GM12874 (cell line): ENCODE data around the gene KCTD19.
A peak's percentile ranks its signal among the peaks of the same experiment; 100 is the strongest.

Experiments used
- CTCF ChIP-seq: IDR thresholded peaks from 2 replicates; pipeline ENCODE4 v1.5.1; 2011; ENCODE audit warnings: low read depth, mild to moderate bottlenecking, control low read depth, low read length, moderate library complexity; ENCODE audit not compliant: insufficient read depth

KCTD19 gene

GRCh38 chr16:67254801-67255552 is 71.6 kb downstream of the KCTD19 start:
- no peak for TF ChIP-seq CTCF

GRCh38 chr16:67252609-67253497 is 73.7 kb downstream of the KCTD19 start:
- TF ChIP-seq CTCF: no peak

GRCh38 chr16:67250045-67250327 is 76.6 kb downstream of the KCTD19 start:
- no peak for TF ChIP-seq CTCF

- TF ChIP-seq CTCF: no peak
Observed at GRCh38 chr16:67249178-67250044, 77.1 kb downstream of the KCTD19 start.

GRCh38 chr16:67248401-67249177 is 78.0 kb downstream of the KCTD19 start, which contains the start of gene SLC9A5:
TSS of gene SLC9A5 (plus strand) at chr16:67248979. CDS start at chr16:67249015, 36 bp downstream.
- TF ChIP-seq CTCF: peak; percentile 43

GRCh38 chr16:67248073-67248400 is 78.5 kb downstream of the KCTD19 start:
- no peak for TF ChIP-seq CTCF
